ENCODE results near the gene KCNMB1.
A peak's percentile ranks its signal among the peaks of the same experiment; 100 is the strongest.

The KCNMB1 gene

DNA sequence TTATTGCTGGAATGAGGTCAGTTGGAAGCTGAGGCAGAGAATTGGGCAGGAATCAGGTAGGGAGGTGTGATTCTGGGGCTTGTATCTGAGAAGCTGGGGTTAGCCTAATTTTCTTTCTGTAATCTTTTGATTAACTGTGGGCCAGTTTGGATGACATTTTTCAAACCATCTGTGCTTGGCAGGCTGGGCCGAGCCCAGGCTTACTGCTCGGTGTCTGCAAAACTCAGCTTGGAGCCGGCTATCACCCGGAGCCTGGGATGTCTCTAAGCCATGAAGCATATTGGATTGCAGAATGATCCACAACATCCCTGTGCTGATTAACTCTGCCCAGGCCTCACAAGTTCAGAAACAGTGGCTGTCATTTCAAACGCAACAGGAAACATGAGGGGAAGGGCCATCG lies 26.5 kb downstream of the KCNMB1 start:
- Histone ChIP-seq H2BK15ac (ENCODE audit: low read length) (no peak overlapping the region), H3K4ac (ENCODE audit: low read length) (no peak overlapping the region), H3K4me3 (ENCODE audit: low read length in 2 of 2) (no peak overlapping the region), H2BK5ac (ENCODE audit: low read length) (no peak overlapping the region), H2AK5ac (ENCODE audit: low read depth, low read length) (no peak overlapping the region), H3K18ac (ENCODE audit: low read length) (no peak overlapping the region), H2AFZ (ENCODE audit: low read length) (no peak overlapping the region), H3K9me3 (replicated peaks in 1 of 2; ENCODE audit: control insufficient read depth in 2 of 2, insufficient read depth in 1 of 2, low read depth in 1 of 2, low read length in 2 of 2) (no peaks in the 10 kb centered on the region), H3K4me2 (ENCODE audit: insufficient read depth, low read length, poor library complexity, severe bottlenecking) (no peak overlapping the region), H3K27me3 (ENCODE audit: control insufficient read depth in 3 of 3, insufficient read depth in 3 of 3, low read depth in 1 of 3, low read length in 3 of 3) (no peaks in the 10 kb centered on the region), H4K91ac (ENCODE audit: low read depth, low read length, poor library complexity) (no peak overlapping the region), H3K36me3 (replicated peaks in 1 of 2; ENCODE audit: control insufficient read depth in 2 of 2, insufficient read depth in 2 of 2, low read length in 2 of 2) (no peaks in the 10 kb centered on the region), H3K9ac (ENCODE audit: low read depth, low read length, poor library complexity) (no peak overlapping the region), H2BK120ac (ENCODE audit: low read depth, low read length) (no peak overlapping the region), H2BK12ac (ENCODE audit: low read length) (no peak overlapping the region), H3K27ac (replicated peaks; ENCODE audit: low read length) (no peak overlapping the region), H4K8ac (ENCODE audit: low read depth, low read length) (no peak overlapping the region), H3K79me1 (ENCODE audit: low read depth, low read length) (no peaks in the 10 kb centered on the region), H3K23ac (ENCODE audit: low read depth, low read length, poor library complexity) (no peak overlapping the region), H3K4me1 (ENCODE audit: control insufficient read depth in 2 of 2, insufficient read depth in 1 of 2, low read depth in 1 of 2, low read length in 2 of 2) (peaks cover 0 to 1% of the 10 kb centered on the region in 2 donors), H3K14ac (ENCODE audit: low read length) (no peak overlapping the region)
- no peak for DNase-seq (ENCODE audit: low spot score)
- no CpG with 5 or more reads among the region's 6 CpGs for WGBS, 2 donors (ENCODE audit: extremely low coverage in 2 of 2, insufficient read length in 2 of 2, insufficient replicate concordance in 1 of 2)

DNA sequence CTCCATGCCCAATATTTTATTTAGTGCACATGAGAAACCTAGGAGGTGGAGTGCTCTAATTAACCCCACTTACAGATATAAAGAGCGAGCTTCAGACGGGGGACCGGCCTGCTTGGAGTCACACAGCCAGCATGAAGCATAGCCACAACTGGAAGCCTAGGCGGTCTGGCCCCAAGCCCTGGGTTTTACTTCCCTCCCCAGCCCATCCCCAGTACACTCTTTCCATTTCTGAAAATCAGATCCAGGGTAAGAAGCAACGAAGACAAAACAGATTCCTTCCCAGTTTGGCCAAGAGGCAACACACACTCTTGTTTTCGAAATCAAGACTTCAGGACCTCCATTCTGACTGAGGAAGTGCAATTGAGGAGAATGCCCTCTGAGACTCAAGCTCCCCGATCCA lies 27.1 kb downstream of the KCNMB1 start:
- no peak overlapping the region for H3K18ac ChIP-seq (ENCODE audit: low read length)
- H3K4me3 ChIP-seq (ENCODE audit: low read length in 2 of 2), result no peak overlapping the region
- H2BK5ac ChIP-seq (ENCODE audit: low read length), result no peak overlapping the region
- no peak for DNase-seq (ENCODE audit: low spot score)
- WGBS, 2 donors (ENCODE audit: extremely low coverage in 2 of 2, insufficient read length in 2 of 2, insufficient replicate concordance in 1 of 2), result no CpG with 5 or more reads among the region's 7 CpGs
- no peak overlapping the region for H4K8ac ChIP-seq (ENCODE audit: low read depth, low read length)
- no peak overlapping the region for H2BK15ac ChIP-seq (ENCODE audit: low read length)
- H2AFZ ChIP-seq (ENCODE audit: low read length), result no peak overlapping the region
- H3K9ac ChIP-seq (ENCODE audit: low read depth, low read length, poor library complexity), result no peak overlapping the region
- peaks cover 0 to 1% of the 10 kb centered on the region in 2 donors for H3K4me1 ChIP-seq (ENCODE audit: control insufficient read depth in 2 of 2, insufficient read depth in 1 of 2, low read depth in 1 of 2, low read length in 2 of 2)
- H3K14ac ChIP-seq (ENCODE audit: low read length), result no peak overlapping the region
- no peaks in the 10 kb centered on the region for H3K9me3 ChIP-seq (replicated peaks in 1 of 2; ENCODE audit: control insufficient read depth in 2 of 2, insufficient read depth in 1 of 2, low read depth in 1 of 2, low read length in 2 of 2)
- no peak overlapping the region for H2AK5ac ChIP-seq (ENCODE audit: low read depth, low read length)
- no peaks in the 10 kb centered on the region for H3K79me1 ChIP-seq (ENCODE audit: low read depth, low read length)
- H2BK120ac ChIP-seq (ENCODE audit: low read depth, low read length), result no peak overlapping the region
- H3K4me2 ChIP-seq (ENCODE audit: insufficient read depth, low read length, poor library complexity, severe bottlenecking), result no peak overlapping the region
- no peak overlapping the region for H4K91ac ChIP-seq (ENCODE audit: low read depth, low read length, poor library complexity)
- no peak overlapping the region for H3K4ac ChIP-seq (ENCODE audit: low read length)
- H2BK12ac ChIP-seq (ENCODE audit: low read length), result no peak overlapping the region
- no peaks in the 10 kb centered on the region for H3K27me3 ChIP-seq (ENCODE audit: control insufficient read depth in 3 of 3, insufficient read depth in 3 of 3, low read depth in 1 of 3, low read length in 3 of 3)
- H3K27ac ChIP-seq (replicated peaks; ENCODE audit: low read length), result no peak overlapping the region
- no peak overlapping the region for H3K23ac ChIP-seq (ENCODE audit: low read depth, low read length, poor library complexity)
- no peaks in the 10 kb centered on the region for H3K36me3 ChIP-seq (replicated peaks in 1 of 2; ENCODE audit: control insufficient read depth in 2 of 2, insufficient read depth in 2 of 2, low read length in 2 of 2)

DNA sequence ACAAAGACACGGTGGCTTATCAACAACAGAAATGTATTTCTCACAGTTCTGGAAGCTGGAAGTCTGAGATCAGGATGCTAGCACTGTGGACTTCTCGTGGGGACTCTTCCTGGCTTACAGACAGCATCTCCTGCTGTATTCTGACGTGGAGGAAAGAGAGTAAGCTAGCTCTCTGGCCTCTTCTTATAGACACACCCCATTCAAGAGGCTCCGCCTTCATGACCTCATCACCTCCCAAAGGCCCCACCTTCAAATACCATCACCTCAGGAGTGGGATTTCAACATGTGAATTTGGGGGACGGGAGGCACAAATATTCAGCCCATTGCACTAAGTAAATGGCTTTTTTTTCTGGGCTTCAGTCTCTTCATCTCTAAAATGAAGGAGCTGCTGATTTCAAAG lies 27.6 kb downstream of the KCNMB1 start:
- no peak overlapping the region for H2BK15ac ChIP-seq (ENCODE audit: low read length)
- WGBS, 2 donors (ENCODE audit: extremely low coverage in 2 of 2, insufficient read length in 2 of 2, insufficient replicate concordance in 1 of 2), result no CpG with 5 or more reads among the region's 5 CpGs
- H3K27me3 ChIP-seq (ENCODE audit: control insufficient read depth in 3 of 3, insufficient read depth in 3 of 3, low read depth in 1 of 3, low read length in 3 of 3), result no peaks in the 10 kb centered on the region
- H3K9me3 ChIP-seq (replicated peaks in 1 of 2; ENCODE audit: control insufficient read depth in 2 of 2, insufficient read depth in 1 of 2, low read depth in 1 of 2, low read length in 2 of 2), result no peaks in the 10 kb centered on the region
- H2BK120ac ChIP-seq (ENCODE audit: low read depth, low read length), result no peak overlapping the region
- H3K18ac ChIP-seq (ENCODE audit: low read length), result no peak overlapping the region
- no peaks in the 10 kb centered on the region for H3K79me1 ChIP-seq (ENCODE audit: low read depth, low read length)
- no peak overlapping the region for H3K23ac ChIP-seq (ENCODE audit: low read depth, low read length, poor library complexity)
- H3K4me3 ChIP-seq (ENCODE audit: low read length in 2 of 2), result no peak overlapping the region
- H2AFZ ChIP-seq (ENCODE audit: low read length), result no peak overlapping the region
- H4K8ac ChIP-seq (ENCODE audit: low read depth, low read length), result no peak overlapping the region
- no peak overlapping the region for H3K4ac ChIP-seq (ENCODE audit: low read length)
- H3K27ac ChIP-seq (replicated peaks; ENCODE audit: low read length), result no peak overlapping the region
- DNase-seq (ENCODE audit: low spot score), result no peak
- no peaks in the 10 kb centered on the region for H3K36me3 ChIP-seq (replicated peaks in 1 of 2; ENCODE audit: control insufficient read depth in 2 of 2, insufficient read depth in 2 of 2, low read length in 2 of 2)
- H3K4me1 ChIP-seq (ENCODE audit: control insufficient read depth in 2 of 2, insufficient read depth in 1 of 2, low read depth in 1 of 2, low read length in 2 of 2), result peaks cover 0 to 1% of the 10 kb centered on the region in 2 donors
- H2BK5ac ChIP-seq (ENCODE audit: low read length), result no peak overlapping the region
- no peak overlapping the region for H2AK5ac ChIP-seq (ENCODE audit: low read depth, low read length)
- H3K9ac ChIP-seq (ENCODE audit: low read depth, low read length, poor library complexity), result no peak overlapping the region
- H3K4me2 ChIP-seq (ENCODE audit: insufficient read depth, low read length, poor library complexity, severe bottlenecking), result no peak overlapping the region
- no peak overlapping the region for H3K14ac ChIP-seq (ENCODE audit: low read length)
- H2BK12ac ChIP-seq (ENCODE audit: low read length), result no peak overlapping the region
- H4K91ac ChIP-seq (ENCODE audit: low read depth, low read length, poor library complexity), result no peak overlapping the region

DNA sequence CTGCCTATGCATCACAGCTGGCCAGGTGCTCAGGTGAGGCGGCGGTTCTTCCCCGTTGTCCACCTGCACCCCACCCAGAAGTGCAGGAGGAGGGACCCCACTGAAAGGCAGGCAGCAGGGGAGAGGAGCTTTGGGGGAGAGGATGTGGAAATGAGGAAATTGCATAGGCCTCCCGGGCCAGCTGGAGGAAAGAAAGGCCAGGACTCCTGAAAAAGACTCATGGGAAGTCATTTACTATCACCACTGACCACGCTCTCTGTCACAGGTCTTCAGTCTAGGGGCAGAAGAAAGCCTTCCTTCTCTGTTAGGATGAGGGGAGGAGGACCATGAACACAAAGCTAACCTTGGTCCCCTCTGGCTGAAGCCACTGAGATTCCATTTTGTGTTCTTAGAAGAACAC lies 28.1 kb downstream of the KCNMB1 start:
- Histone ChIP-seq H3K36me3 (replicated peaks in 1 of 2; ENCODE audit: control insufficient read depth in 2 of 2, insufficient read depth in 2 of 2, low read length in 2 of 2) (no peaks in the 10 kb centered on the region), H3K14ac (ENCODE audit: low read length) (peak overlapping the region; percentile 27), H4K8ac (ENCODE audit: low read depth, low read length) (no peak overlapping the region), H2AFZ (ENCODE audit: low read length) (no peak overlapping the region), H2BK15ac (ENCODE audit: low read length) (no peak overlapping the region), H3K79me1 (ENCODE audit: low read depth, low read length) (no peaks in the 10 kb centered on the region), H3K4me3 (ENCODE audit: low read length in 2 of 2) (no peak overlapping the region), H2BK5ac (ENCODE audit: low read length) (peak overlapping the region; percentile 14), H2AK5ac (ENCODE audit: low read depth, low read length) (no peak overlapping the region), H3K27me3 (ENCODE audit: control insufficient read depth in 3 of 3, insufficient read depth in 3 of 3, low read depth in 1 of 3, low read length in 3 of 3) (no peaks in the 10 kb centered on the region), H3K4me1 (ENCODE audit: control insufficient read depth in 2 of 2, insufficient read depth in 1 of 2, low read depth in 1 of 2, low read length in 2 of 2) (peaks cover 0 to 3% of the 10 kb centered on the region in 2 donors), H3K4me2 (ENCODE audit: insufficient read depth, low read length, poor library complexity, severe bottlenecking) (no peak overlapping the region), H2BK120ac (ENCODE audit: low read depth, low read length) (no peak overlapping the region), H3K9ac (ENCODE audit: low read depth, low read length, poor library complexity) (no peak overlapping the region), H4K91ac (ENCODE audit: low read depth, low read length, poor library complexity) (no peak overlapping the region), H3K27ac (replicated peaks; ENCODE audit: low read length) (no peak overlapping the region), H2BK12ac (ENCODE audit: low read length) (no peak overlapping the region), H3K4ac (ENCODE audit: low read length) (no peak overlapping the region), H3K23ac (ENCODE audit: low read depth, low read length, poor library complexity) (no peak overlapping the region), H3K9me3 (replicated peaks in 1 of 2; ENCODE audit: control insufficient read depth in 2 of 2, insufficient read depth in 1 of 2, low read depth in 1 of 2, low read length in 2 of 2) (no peaks in the 10 kb centered on the region), H3K18ac (ENCODE audit: low read length) (peak overlapping the region; percentile 68)
- DNase-seq (ENCODE audit: low spot score), result no peak
- no CpG with 5 or more reads among the region's 5 CpGs for WGBS, 2 donors (ENCODE audit: extremely low coverage in 2 of 2, insufficient read length in 2 of 2, insufficient replicate concordance in 1 of 2)
